A673 (cell line): Measurements from ENCODE around the gene KLK4.

Experiments
- EZH2 ChIP-seq: fragments of 200-600 bp; sonication (generic); IDR thresholded peaks from 2 replicates; pipeline ENCODE4 v1.6.1; 2017; ENCODE audit warnings: borderline replicate concordance, low read depth, mild to moderate bottlenecking, mixed read lengths, antibody characterized with exemption, low read length; ENCODE audit not compliant: poor library complexity, severe bottlenecking
- TF ChIP-seq, protein P1 (sequence below): fragments of 300-800, 200-600 bp; sonication (generic); conservative IDR thresholded peaks from 2 replicates; pipeline ENCODE4 v1.5.1; 2017; ENCODE audit warnings: low read depth, mild to moderate bottlenecking, antibody characterized with exemption, low read length, moderate library complexity, mixed read lengths

DNA sequence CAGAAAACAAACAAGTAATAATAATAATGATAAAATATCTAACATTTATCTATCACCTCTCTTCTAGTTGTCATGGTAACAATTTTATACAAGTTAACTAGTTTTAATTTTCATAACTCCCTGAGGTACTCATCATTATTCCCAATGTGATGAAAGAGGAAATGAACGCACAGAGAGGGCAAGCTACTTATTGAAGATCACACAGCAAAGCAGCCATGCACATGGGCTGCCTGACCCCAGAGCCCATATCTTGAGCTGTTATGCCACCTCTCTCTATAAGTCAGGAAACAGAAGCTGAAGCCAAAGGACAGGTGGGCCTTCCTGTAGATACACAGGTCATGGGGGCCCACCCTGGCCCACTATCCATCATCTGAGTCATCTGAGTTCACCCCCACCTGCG is 4.9 kb upstream of the KLK4 start:
- TF ChIP-seq, protein P1, sequence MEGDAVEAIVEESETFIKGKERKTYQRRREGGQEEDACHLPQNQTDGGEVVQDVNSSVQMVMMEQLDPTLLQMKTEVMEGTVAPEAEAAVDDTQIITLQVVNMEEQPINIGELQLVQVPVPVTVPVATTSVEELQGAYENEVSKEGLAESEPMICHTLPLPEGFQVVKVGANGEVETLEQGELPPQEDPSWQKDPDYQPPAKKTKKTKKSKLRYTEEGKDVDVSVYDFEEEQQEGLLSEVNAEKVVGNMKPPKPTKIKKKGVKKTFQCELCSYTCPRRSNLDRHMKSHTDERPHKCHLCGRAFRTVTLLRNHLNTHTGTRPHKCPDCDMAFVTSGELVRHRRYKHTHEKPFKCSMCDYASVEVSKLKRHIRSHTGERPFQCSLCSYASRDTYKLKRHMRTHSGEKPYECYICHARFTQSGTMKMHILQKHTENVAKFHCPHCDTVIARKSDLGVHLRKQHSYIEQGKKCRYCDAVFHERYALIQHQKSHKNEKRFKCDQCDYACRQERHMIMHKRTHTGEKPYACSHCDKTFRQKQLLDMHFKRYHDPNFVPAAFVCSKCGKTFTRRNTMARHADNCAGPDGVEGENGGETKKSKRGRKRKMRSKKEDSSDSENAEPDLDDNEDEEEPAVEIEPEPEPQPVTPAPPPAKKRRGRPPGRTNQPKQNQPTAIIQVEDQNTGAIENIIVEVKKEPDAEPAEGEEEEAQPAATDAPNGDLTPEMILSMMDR, result no peak
- TF ChIP-seq EZH2, result no peak
